Effector CD4-positive, alpha-beta T cell (primary cell): ENCODE results near the gene SHB.

Source experiments
- DNase-seq: peaks from one replicate; pipeline ENCODE4 v3.0.0-alpha.2; 2020

SHB gene

GRCh38 chr9:37984672-37985611 is 84.1 kb downstream of the SHB start:
- DNase-seq = no peak

DNA sequence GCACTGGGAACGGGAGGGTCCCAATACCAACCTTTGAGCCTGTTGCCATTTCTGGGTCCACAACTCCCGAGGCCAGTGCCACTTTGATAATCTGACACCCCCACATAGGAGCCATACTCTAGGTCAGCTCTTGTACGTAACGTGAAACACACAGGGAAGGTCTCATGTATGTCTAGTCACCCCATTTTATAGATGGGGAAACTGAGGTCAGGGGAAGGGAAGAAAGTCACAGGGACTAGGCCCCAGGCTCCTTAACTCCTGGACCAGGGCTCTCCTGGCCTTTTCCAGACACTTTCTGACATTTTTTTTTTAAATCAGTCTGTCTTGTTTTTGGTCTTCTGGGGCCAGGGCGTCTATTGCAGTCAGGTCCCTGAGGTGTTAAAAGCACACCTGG is 84.8 kb downstream of the SHB start:
- no peak for DNase-seq

DNA sequence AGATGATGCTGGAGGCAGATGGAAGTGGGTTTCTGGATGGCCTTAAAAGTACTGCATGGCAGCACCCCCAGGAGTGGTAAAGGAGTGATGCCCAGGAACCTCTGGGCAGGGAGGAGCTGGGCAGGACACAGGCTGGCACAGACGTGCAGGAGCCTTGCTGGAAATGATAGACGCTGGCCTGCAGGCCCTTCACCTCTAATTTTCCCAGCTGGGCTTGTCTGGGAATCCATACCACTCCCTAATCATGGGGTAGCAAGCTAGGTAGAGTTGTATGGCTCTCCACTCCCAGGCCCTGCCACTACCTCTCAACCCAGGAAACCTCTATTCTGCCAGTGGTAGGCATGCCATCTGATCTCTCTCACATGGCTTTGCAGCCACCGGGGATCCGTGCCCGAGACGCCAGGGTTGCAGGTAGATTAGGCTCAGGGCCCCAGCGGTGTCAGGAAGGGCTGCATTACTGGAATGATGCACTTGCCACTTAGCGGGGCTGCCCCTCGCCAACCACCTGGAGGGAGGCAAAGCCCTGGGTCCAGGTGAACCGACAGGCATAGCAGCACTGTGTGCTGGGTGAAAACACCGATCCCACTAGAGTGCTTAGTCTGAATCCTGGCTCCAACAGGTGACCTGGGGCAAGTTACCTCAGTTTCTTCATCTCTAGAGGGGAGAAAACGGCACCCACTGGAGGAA is 85.5 kb downstream of the SHB start:
- DNase-seq = no peak

GRCh38 chr9:37979844-37980243 is 89.2 kb downstream of the SHB start:
- DNase-seq = no peak

GRCh38 chr9:37978983-37979382 is 90.0 kb downstream of the SHB start:
- DNase-seq = no peak

DNA sequence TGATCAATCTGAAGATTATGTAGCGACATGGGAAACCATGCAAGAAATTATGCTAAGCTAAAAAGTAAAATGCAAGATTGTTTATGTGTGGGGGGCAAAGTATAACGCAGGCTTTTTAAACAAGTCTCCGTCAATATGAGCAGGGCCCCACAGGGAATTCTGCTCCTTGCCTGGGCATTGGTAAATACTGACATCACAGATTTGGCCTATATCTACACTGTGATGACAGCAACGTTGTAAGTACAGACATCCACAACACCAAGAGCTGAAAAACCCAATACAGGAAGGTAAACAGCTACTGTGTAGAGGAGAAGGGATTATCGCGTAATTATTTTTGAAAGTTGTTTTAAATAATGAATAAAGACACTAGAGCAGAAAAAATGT is 90.6 kb downstream of the SHB start:
- DNase-seq = no peak

GRCh38 chr9:37977851-37978480 is 91.1 kb downstream of the SHB start:
- DNase-seq = no peak

- no peak for DNase-seq
These were observed 92.1 kb downstream of the SHB start for GRCh38 chr9:37976714-37977477.

DNA sequence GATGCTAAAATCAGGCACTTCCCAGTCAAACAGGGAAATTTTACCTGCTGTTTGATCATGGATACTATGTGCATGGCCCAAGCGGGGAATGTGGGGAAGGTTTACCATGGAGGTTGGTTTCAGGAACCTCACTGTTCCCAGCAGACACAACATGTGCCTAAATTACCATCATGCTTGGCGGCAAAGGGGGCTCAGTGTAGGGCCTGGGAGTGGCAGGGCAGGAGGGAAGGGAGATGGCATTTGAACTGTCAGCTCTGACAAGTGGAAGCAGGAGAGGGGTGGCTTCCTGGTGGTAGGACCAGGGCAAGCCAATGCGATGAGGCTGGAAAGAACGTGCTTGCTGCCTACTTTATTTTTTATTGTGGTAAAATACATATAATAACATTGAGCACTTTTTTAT is 93.4 kb downstream of the SHB start:
- DNase-seq = no peak

- DNase-seq = no peak
These were observed 94.4 kb downstream of the SHB start for GRCh38 chr9:37974506-37975173.

DNA sequence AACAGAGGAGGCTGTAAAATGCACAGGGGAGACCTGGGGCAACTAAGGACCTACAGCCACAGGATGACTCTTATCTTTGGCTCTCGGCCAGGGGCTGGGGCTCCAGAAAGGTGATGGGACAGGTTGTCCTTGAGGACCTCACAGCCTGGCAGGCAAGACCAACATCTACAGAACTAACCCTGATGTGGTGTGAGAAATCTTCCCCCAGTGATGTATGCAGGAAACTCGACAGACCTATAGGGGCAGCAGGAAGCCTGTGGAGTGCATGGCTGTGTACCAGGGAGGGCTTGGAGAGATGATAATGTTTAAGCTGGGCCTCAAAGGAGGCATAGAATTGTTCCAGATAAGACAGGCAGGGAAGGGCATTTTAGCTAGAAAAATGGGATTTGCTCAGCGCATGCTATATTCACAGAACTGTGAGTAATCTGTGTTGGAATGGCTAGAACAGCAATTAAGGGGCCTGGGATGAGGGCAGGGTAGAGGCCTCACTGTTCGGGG is 96.6 kb downstream of the SHB start:
- no peak for DNase-seq

- DNase-seq = no peak
These were observed 97.3 kb downstream of the SHB start for GRCh38 chr9:37971691-37972090.

- no peak for DNase-seq
These were observed 97.9 kb downstream of the SHB start for GRCh38 chr9:37971108-37971459.

DNA sequence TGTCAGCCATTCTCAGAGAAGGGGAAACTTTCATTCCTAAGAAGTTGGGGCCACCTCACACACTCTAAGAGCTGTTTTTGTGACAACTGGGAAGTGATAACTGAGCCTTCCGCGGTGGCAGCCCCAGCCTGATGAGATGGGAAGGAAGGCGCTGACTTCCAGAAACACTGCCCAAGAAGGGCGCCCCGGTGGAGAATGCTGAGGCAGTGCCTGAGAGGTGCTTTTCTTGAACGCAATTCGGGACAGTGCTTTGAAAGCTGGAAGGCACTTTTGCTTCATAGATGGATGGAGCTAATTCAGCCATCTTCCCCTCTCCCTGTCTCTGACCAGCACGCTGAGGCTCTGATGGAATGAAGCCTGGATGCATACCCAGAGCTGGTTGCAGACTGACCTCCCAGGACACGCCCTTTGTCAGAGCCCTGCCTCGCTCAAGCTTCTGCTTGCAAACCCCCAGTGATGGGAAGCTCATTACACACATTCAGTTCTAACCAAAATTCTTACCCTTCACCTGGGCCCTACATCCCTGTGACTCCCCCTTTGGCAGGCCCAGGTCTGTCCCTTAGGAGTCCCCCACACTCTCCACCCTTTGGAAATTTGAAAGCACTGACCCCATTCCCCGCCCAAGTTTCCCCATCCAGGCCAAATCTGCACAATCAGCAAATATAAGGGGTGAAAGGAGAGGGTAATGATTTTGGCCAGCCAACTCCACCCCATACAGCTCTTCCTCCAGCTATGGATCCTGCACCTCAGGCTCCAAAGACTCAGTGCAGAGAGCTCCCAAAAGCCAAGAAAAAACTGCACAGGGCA is 98.5 kb downstream of the SHB start:
- no peak for DNase-seq

- DNase-seq = no peak
These were observed 99.3 kb downstream of the SHB start for GRCh38 chr9:37969558-37970300.

DNA sequence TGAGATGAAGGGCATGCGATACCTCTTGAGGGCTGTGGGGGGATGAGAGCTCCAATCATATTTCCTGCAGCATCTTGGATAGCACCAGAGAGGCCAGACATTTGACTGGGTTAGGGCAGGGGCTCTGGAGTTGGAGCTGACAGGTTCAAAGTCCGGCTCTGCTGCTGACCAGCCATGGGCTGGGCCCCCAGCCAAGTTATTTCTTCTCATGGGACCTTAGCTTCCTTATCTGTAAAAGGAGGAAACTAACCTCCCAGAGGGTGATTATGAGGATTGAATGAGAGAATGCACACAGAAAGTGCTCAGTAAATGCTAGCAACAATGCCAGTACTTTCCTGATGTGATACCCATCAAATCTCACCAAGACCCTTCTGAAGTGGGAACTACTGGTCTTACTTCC is 99.9 kb downstream of the SHB start:
- DNase-seq = no peak

GRCh38 chr9:37968228-37968701 is 100.8 kb downstream of the SHB start:
- DNase-seq = no peak

DNA sequence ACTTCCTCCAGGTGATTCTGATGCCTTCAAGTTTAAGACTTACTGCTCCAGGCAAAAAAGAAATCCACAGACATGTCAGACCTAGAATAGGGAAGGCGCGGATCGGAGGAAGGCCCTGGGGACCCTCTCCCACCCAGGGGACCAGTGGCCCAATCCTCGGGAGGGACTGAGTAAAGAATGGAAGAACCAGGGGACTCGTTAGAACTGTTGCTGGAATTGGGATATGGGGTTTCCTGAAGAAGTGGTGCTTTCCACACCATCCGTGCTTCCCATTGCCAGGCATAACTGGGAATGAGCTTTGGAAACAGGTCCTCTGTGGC is 101.3 kb downstream of the SHB start:
- DNase-seq = no peak

- DNase-seq = no peak
These were observed 101.8 kb downstream of the SHB start for GRCh38 chr9:37967014-37967760.
